Activated B cell treated with CpG ODN at 0.5 μM for 24 hours (primary cell): ENCODE data around the gene CACNA2D3. TPM values are rescaled to one million over a fixed set of nuclear protein-coding genes. Genes with fewer than 3 reads are reported as not detected.

Source experiments
- ATAC-seq: fragments of 200-7000 bp; cut with Tn5 transposase; one replicate; pipeline ENCODE4 v1.10.0; 2021; ENCODE audit warnings: low read depth, mild to moderate bottlenecking, moderate library complexity
- CTCF ChIA-PET: fragments of 350-600 bp; sonication (Branson Sonifier 250); formaldehyde crosslinking; loops from one replicate; lab custom pipeline; 2021; ENCODE audit warnings: antibody characterized with exemption; lab: Charles Lee
- POLR2A ChIA-PET: fragments of 350-600 bp; sonication (Branson Sonifier 250); formaldehyde crosslinking; loops from one replicate; lab custom pipeline; 2021; ENCODE audit warnings: antibody characterized with exemption; lab: Charles Lee
- DNase-seq: peaks from one replicate; pipeline ENCODE4 v3.0.0; 2022
- H3K27ac Mint-ChIP-seq: one replicate; pipeline ENCODE4 v1.8.0; 2020; ENCODE audit warnings: mixed read lengths
- H3K27me3 Mint-ChIP-seq: one replicate; pipeline ENCODE4 v1.8.0; 2021; ENCODE audit warnings: mixed read lengths
- H3K36me3 Mint-ChIP-seq: one replicate; pipeline ENCODE4 v1.8.0; 2021; ENCODE audit warnings: low read depth, mixed read lengths
- H3K4me1 Mint-ChIP-seq: one replicate; pipeline ENCODE4 v1.8.0; 2021; ENCODE audit warnings: mixed read lengths
- H3K4me3 Mint-ChIP-seq: one replicate; pipeline ENCODE4 v1.8.0; 2020; ENCODE audit warnings: mild to moderate bottlenecking, mixed read lengths
- H3K9me3 Mint-ChIP-seq: one replicate; pipeline ENCODE4 v1.8.0; 2020; ENCODE audit warnings: mixed read lengths
- CTCF ChIP-seq: fragments of 200-600 bp; IDR thresholded peaks from one replicate; pipeline ENCODE4 v1.8.0; 2022; ENCODE audit warnings: antibody characterized with exemption, mild to moderate bottlenecking
- intact Hi-C: fragments of 100-400 bp; cut with micrococcal nuclease; formaldehyde crosslinking; loops from one replicate; pipeline ENCODE4 v1.15.1; 2024
- total RNA-seq: library from RNA; stranded (reverse); gene quantifications from 2 replicates; pipeline ENCODE4 v1.2.3, GENCODE V29; 2022

The CACNA2D3 gene
- total RNA-seq, 1 donor from 2014 or later = not detected

GRCh38 chr3:54641226-54642014 lies 519.1 kb downstream of the CACNA2D3 start:
- no peak for ATAC-seq
- H3K27me3 Mint-ChIP-seq = peaks cover 25% of the 10 kb centered on the region

GRCh38 chr3:54642147-54642546 lies 519.8 kb downstream of the CACNA2D3 start:
- no peak for ATAC-seq
- H3K9me3 Mint-ChIP-seq = no peaks in the 10 kb centered on the region
- H3K4me3 Mint-ChIP-seq = no peak overlapping the region
- intact Hi-C loops = no loop called here
- no peaks in the 10 kb centered on the region for H3K4me1 Mint-ChIP-seq
- TF ChIP-seq CTCF = no peak
- no peak overlapping the region for H3K27ac Mint-ChIP-seq
- ChIA-PET POLR2A (no interaction called here), CTCF (no interaction called here)
- peaks cover 25% of the 10 kb centered on the region for H3K27me3 Mint-ChIP-seq
- H3K36me3 Mint-ChIP-seq = no peaks in the 10 kb centered on the region
- DNase-seq = no peak

More at GRCh38 chr3:54641226-54642014, 519.1 kb downstream of the CACNA2D3 start:
- ChIA-PET POLR2A (no interaction called here), CTCF (no interaction called here)
- intact Hi-C loops = no loop called here
- no peak for DNase-seq
- Mint-ChIP-seq H3K4me1 (no peaks in the 10 kb centered on the region), H3K36me3 (no peaks in the 10 kb centered on the region), H3K4me3 (no peak overlapping the region), H3K27ac (no peak overlapping the region), H3K9me3 (no peaks in the 10 kb centered on the region)
- no peak for TF ChIP-seq CTCF

GRCh38 chr3:54647721-54648120 lies 525.4 kb downstream of the CACNA2D3 start:
- Mint-ChIP-seq H3K9me3 (peaks cover 2% of the 10 kb centered on the region), H3K27ac (no peak overlapping the region), H3K36me3 (no peaks in the 10 kb centered on the region), H3K4me3 (no peak overlapping the region), H3K27me3 (no peaks in the 10 kb centered on the region), H3K4me1 (no peaks in the 10 kb centered on the region)
- no peak for TF ChIP-seq CTCF
- POLR2A ChIA-PET = no interaction called here
- intact Hi-C loops = no loop called here
- DNase-seq (no peak), ATAC-seq (no peak)
- CTCF ChIA-PET = no interaction called here

GRCh38 chr3:54649551-54649950 lies 527.2 kb downstream of the CACNA2D3 start:
- ChIA-PET POLR2A (no interaction called here), CTCF (no interaction called here)
- intact Hi-C loops = no loop called here
- no peaks in the 10 kb centered on the region for H3K36me3 Mint-ChIP-seq
- ATAC-seq = no peak
- H3K4me3 Mint-ChIP-seq = no peak overlapping the region
- H3K27me3 Mint-ChIP-seq = no peaks in the 10 kb centered on the region
- no peak overlapping the region for H3K27ac Mint-ChIP-seq
- peaks cover 2% of the 10 kb centered on the region for H3K9me3 Mint-ChIP-seq
- TF ChIP-seq CTCF = no peak
- no peak for DNase-seq
- H3K4me1 Mint-ChIP-seq = peaks cover 3% of the 10 kb centered on the region

- Mint-ChIP-seq H3K4me1 (peaks cover 3% of the 10 kb centered on the region), H3K36me3 (no peaks in the 10 kb centered on the region), H3K27me3 (no peaks in the 10 kb centered on the region), H3K27ac (no peak overlapping the region), H3K9me3 (peaks cover under 1% of the 10 kb centered on the region), H3K4me3 (no peak overlapping the region)
- ATAC-seq (no peak), DNase-seq (no peak)
- POLR2A ChIA-PET = no interaction called here
- intact Hi-C loops = no loop called here
- no peak for TF ChIP-seq CTCF
- CTCF ChIA-PET = no interaction called here
These were observed 531.3 kb downstream of the CACNA2D3 start for GRCh38 chr3:54653456-54654195.
